ENCODE results near the gene GPR180.

- TF ChIP-seq, protein P1, sequence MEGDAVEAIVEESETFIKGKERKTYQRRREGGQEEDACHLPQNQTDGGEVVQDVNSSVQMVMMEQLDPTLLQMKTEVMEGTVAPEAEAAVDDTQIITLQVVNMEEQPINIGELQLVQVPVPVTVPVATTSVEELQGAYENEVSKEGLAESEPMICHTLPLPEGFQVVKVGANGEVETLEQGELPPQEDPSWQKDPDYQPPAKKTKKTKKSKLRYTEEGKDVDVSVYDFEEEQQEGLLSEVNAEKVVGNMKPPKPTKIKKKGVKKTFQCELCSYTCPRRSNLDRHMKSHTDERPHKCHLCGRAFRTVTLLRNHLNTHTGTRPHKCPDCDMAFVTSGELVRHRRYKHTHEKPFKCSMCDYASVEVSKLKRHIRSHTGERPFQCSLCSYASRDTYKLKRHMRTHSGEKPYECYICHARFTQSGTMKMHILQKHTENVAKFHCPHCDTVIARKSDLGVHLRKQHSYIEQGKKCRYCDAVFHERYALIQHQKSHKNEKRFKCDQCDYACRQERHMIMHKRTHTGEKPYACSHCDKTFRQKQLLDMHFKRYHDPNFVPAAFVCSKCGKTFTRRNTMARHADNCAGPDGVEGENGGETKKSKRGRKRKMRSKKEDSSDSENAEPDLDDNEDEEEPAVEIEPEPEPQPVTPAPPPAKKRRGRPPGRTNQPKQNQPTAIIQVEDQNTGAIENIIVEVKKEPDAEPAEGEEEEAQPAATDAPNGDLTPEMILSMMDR (IDR thresholded peaks at IDR 0.05) = no peak
- no peak for TF ChIP-seq POLR2AphosphoS5 (IDR thresholded peaks at IDR 0.05)
Observed at GRCh38 chr13:94636942-94637578, 35.4 kb downstream of the GPR180 start.
